OCI-LY1 (cell line): ENCODE measurements around the gene DENND5B.
"Not testable (repeated sequence)": the region's sequence is repeated elsewhere in the genome, so short reads cannot be mapped to it uniquely, and the experiment has no call there.

Source experiments
- H2AFZ ChIP-seq: fragments of 200-600 bp; sonication (generic), shearing (Covaris generic); 2 replicates; pipeline ENCODE4 v1.6.0; 2014; ENCODE audit warnings: antibody characterized with exemption, mild to moderate bottlenecking, low read length
- H3F3A ChIP-seq: fragments of 200-600 bp; sonication (generic), shearing (Covaris generic); 2 replicates; pipeline ENCODE4 v1.6.0; 2014; ENCODE audit warnings: mild to moderate bottlenecking, antibody characterized with exemption, low read length, moderate library complexity; ENCODE audit not compliant: insufficient read depth
- H3K27ac ChIP-seq: fragments of 200-600 bp; sonication (generic); 2 replicates; pipeline ENCODE4 v1.5.1; 2014; ENCODE audit warnings: low read length, mixed run types, mild to moderate bottlenecking, low read depth; ENCODE audit not compliant: poor library complexity, severe bottlenecking
- H3K27me3 ChIP-seq: fragments of 200-600 bp; sonication (generic); 2 replicates; pipeline ENCODE4 v1.6.0; 2014; ENCODE audit warnings: antibody characterized with exemption, mild to moderate bottlenecking, low read length, moderate library complexity; ENCODE audit not compliant: insufficient read depth
- H3K36me3 ChIP-seq: fragments of 200-600 bp; sonication (generic); 2 replicates; pipeline ENCODE4 v1.6.1; 2014; ENCODE audit warnings: mild to moderate bottlenecking, antibody characterized with exemption, low read length, moderate library complexity, mixed read lengths; ENCODE audit not compliant: insufficient read depth
- H3K4me1 ChIP-seq: fragments of 200-600 bp; sonication (generic); 2 replicates; pipeline ENCODE4 v1.5.1; 2014; ENCODE audit warnings: mild to moderate bottlenecking, low read length, moderate library complexity; ENCODE audit not compliant: insufficient read depth, severe bottlenecking
- H3K4me2 ChIP-seq: fragments of 200-600 bp; sonication (generic), shearing (Covaris generic); 2 replicates; pipeline ENCODE4 v1.6.1; 2014; ENCODE audit warnings: low read length
- H3K4me3 ChIP-seq: fragments of 200-600 bp; sonication (generic); 2 replicates; pipeline ENCODE4 v1.5.1; 2014; ENCODE audit warnings: low read length, low read depth, mild to moderate bottlenecking, mixed read lengths; ENCODE audit not compliant: poor library complexity, severe bottlenecking
- H3K79me2 ChIP-seq: fragments of 200-600 bp; shearing (Covaris generic); 2 replicates; pipeline ENCODE4 v1.6.1; 2016; ENCODE audit warnings: mixed run types, low read length, mixed read lengths; ENCODE audit not compliant: insufficient read depth
- H3K9ac ChIP-seq: fragments of 200-600 bp; sonication (generic), shearing (Covaris generic); 2 replicates; pipeline ENCODE4 v1.6.1; 2014; ENCODE audit warnings: mild to moderate bottlenecking, low read length, mixed read lengths
- H3K9me2 ChIP-seq: fragments of 200-600 bp; sonication (generic), shearing (Covaris generic); 2 replicates; pipeline ENCODE4 v1.6.1; 2014; ENCODE audit warnings: low read depth, mild to moderate bottlenecking, low read length, mixed read lengths
- H3K9me3 ChIP-seq: fragments of 200-600 bp; shearing (Covaris generic); 2 replicates; pipeline ENCODE4 v1.6.1; 2014; ENCODE audit warnings: low read length, mixed read lengths
- H4K20me1 ChIP-seq: fragments of 200-600 bp; sonication (generic), shearing (Covaris generic); 2 replicates; pipeline ENCODE4 v1.6.0; 2016; ENCODE audit warnings: mild to moderate bottlenecking, low read length; ENCODE audit not compliant: insufficient read depth
- CTCF ChIP-seq: fragments of 200-600 bp; sonication (generic), shearing (Covaris generic); IDR thresholded peaks from 2 replicates; pipeline ENCODE4 v1.5.1; 2017; ENCODE audit warnings: mild to moderate bottlenecking, antibody characterized with exemption, low read length, moderate library complexity, mixed read lengths
- EZH2 ChIP-seq: fragments of 200-600 bp; sonication (generic), shearing (Covaris generic); IDR thresholded peaks from 2 replicates; pipeline ENCODE4 v1.8.0; 2017; ENCODE audit warnings: borderline replicate concordance, mixed run types, mild to moderate bottlenecking, antibody characterized with exemption, low read length, moderate library complexity, mixed read lengths

DENND5B gene

GRCh38 chr12:31570880-31571279 lies 20.1 kb downstream of the DENND5B start:
- Histone ChIP-seq H2AFZ (no peak overlapping the region), H3K9ac (peak overlapping the region; percentile 30; the same call in 1 of the 2 replicates), H3K9me2 (no peaks in the 10 kb centered on the region), H3K27ac (peak overlapping the region; percentile 33), H3K79me2 (peaks cover 61% of the 10 kb centered on the region), H3F3A (peaks cover 6% of the 10 kb centered on the region; the same call in 1 of the 2 replicates), H4K20me1 (no peaks in the 10 kb centered on the region), H3K4me2 (peak overlapping the region; percentile 57), H3K4me1 (peaks cover 66% of the 10 kb centered on the region), H3K4me3 (peak overlapping the region; percentile 8), H3K36me3 (no peaks in the 10 kb centered on the region), H3K27me3 (no peaks in the 10 kb centered on the region), H3K9me3 (no peaks in the 10 kb centered on the region)
- TF ChIP-seq CTCF (no peak), EZH2 (no peak)

- not testable (repeated sequence) for H3K9me3 ChIP-seq, H3K9ac ChIP-seq, H2AFZ ChIP-seq, H3K4me3 ChIP-seq, H3K4me2 ChIP-seq, H3K27me3 ChIP-seq, H3K36me3 ChIP-seq, H3F3A ChIP-seq, H3K27ac ChIP-seq, H4K20me1 ChIP-seq, H3K9me2 ChIP-seq
- peaks cover 55% of the 10 kb centered on the region for H3K79me2 ChIP-seq
- peaks cover 52% of the 10 kb centered on the region for H3K4me1 ChIP-seq
Measured at GRCh38 chr12:31569517-31569916, 21.4 kb downstream of the DENND5B start.

GRCh38 chr12:31568498-31568897 lies 22.4 kb downstream of the DENND5B start:
- Histone ChIP-seq H3K27ac (peak overlapping the region; percentile 42), H3K4me1 (peaks cover 51% of the 10 kb centered on the region), H3K4me3 (no peak overlapping the region), H2AFZ (no peak overlapping the region), H3K9me2 (no peaks in the 10 kb centered on the region), H3K9ac (no peak overlapping the region), H3K9me3 (no peaks in the 10 kb centered on the region), H3K36me3 (no peaks in the 10 kb centered on the region), H4K20me1 (no peaks in the 10 kb centered on the region), H3F3A (peaks cover 6% of the 10 kb centered on the region; the same call in 1 of the 2 replicates), H3K4me2 (peak overlapping the region; percentile 34; the same call in 1 of the 2 replicates), H3K27me3 (no peaks in the 10 kb centered on the region), H3K79me2 (peaks cover 62% of the 10 kb centered on the region)
- no peak for TF ChIP-seq EZH2
- TF ChIP-seq CTCF, result no peak

- no peak overlapping the region for H3K4me3 ChIP-seq
- H2AFZ ChIP-seq, result no peak overlapping the region
- no peaks in the 10 kb centered on the region for H3K9me3 ChIP-seq
- H3K9me2 ChIP-seq, result no peaks in the 10 kb centered on the region
- H3F3A ChIP-seq, result no peaks in the 10 kb centered on the region; the same call in 1 of the 2 replicates
- no peaks in the 10 kb centered on the region for H4K20me1 ChIP-seq
- peaks cover 36% of the 10 kb centered on the region for H3K4me1 ChIP-seq
- no peak overlapping the region for H3K9ac ChIP-seq
- H3K27ac ChIP-seq, result no peak overlapping the region
- H3K36me3 ChIP-seq, result no peaks in the 10 kb centered on the region
- no peak overlapping the region for H3K4me2 ChIP-seq
- H3K79me2 ChIP-seq, result peaks cover 62% of the 10 kb centered on the region
- no peak for TF ChIP-seq EZH2
- TF ChIP-seq CTCF, result no peak
- H3K27me3 ChIP-seq, result no peaks in the 10 kb centered on the region
Measured at GRCh38 chr12:31567029-31567428, 23.9 kb downstream of the DENND5B start.
